Upper lobe of left lung (tissue), 6 donors: ENCODE results near the gene KCNAB3. TPM values are rescaled to one million over a fixed set of nuclear protein-coding genes. Genes with fewer than 3 reads are reported as not detected.

ENCODE experiments used
- ATAC-seq, 2 donors: fragments of 200-7000 bp; cut with Tn5 transposase; one replicate each; pipeline ENCODE4 v1.9.1; 2022; ENCODE audit warnings: mild to moderate bottlenecking in 2 of 2, moderate library complexity in 2 of 2; ENCODE audit not compliant: low FRiP score in 2 of 2
- DNase-seq, 2 donors: peaks; one replicate each; pipeline ENCODE4 v3.0.0-alpha.2; 2019 to 2020
- H3K27ac ChIP-seq, 4 donors: fragments of 200-600 bp; sonication (generic); one replicate each; pipeline ENCODE4 v1.5.1; 2016 to 2019
- H3K27me3 ChIP-seq, 4 donors: fragments of 200-600 bp; sonication (generic); one replicate each; pipeline ENCODE4 v1.5.1; 2017 to 2019
- H3K36me3 ChIP-seq, 4 donors: fragments of 200-600 bp; sonication (generic); one replicate each; pipeline ENCODE4 v1.5.1; 2016 to 2019
- H3K4me1 ChIP-seq, 4 donors: fragments of 200-600 bp; sonication (generic); one replicate each; pipeline ENCODE4 v1.5.1; 2018 to 2019
- H3K4me3 ChIP-seq, 4 donors: fragments of 200-600 bp; sonication (generic); one replicate each; pipeline ENCODE4 v1.5.1; 2017 to 2019; ENCODE audit warnings: mild to moderate bottlenecking in 2 of 4, moderate library complexity in 1 of 4
- H3K9me3 ChIP-seq, 4 donors: fragments of 200-600 bp; sonication (generic); one replicate each; pipeline ENCODE4 v1.5.1; 2018 to 2019
- CTCF ChIP-seq, 6 experiments: fragments of 450-650 bp in 4 of 6; fragments of 200-600 bp in 2 of 6; sonication (generic) in 2 of 6; IDR thresholded peaks; one replicate each; pipeline ENCODE4 v1.5.1; 2016 to 2019; ENCODE audit warnings: antibody characterized with exemption in 6 of 6
- EP300 ChIP-seq, 4 donors: sonication (generic); formaldehyde crosslinking; IDR thresholded peaks; one replicate each; pipeline ENCODE4 v1.5.1; 2017; ENCODE audit warnings: antibody characterized with exemption in 4 of 4, control low read depth in 2 of 4
- POLR2A ChIP-seq, 4 donors: fragments of 450-650 bp; IDR thresholded peaks; one replicate each; pipeline ENCODE4 v1.5.1; 2016 to 2017; ENCODE audit warnings: antibody characterized with exemption in 4 of 4, mild to moderate bottlenecking in 2 of 4
- POLR2AphosphoS5 ChIP-seq, 2 donors: sonication (generic); formaldehyde crosslinking; IDR thresholded peaks; one replicate each; pipeline ENCODE4 v1.5.1; 2017; ENCODE audit warnings: antibody characterized with exemption in 2 of 2
- WGBS, 2 donors: methylation state at CpG; one replicate each; pipeline ENCODE4 v1.1.5; 2017 to 2018; 5-methylcytosine and 5-hydroxymethylcytosine counted together
- total RNA-seq, 6 donors: library from RNA; depleted of rRNA in 4 of 6; stranded (reverse); fragments of >200 nt in 4 of 6; gene quantifications; one replicate each; pipeline versions ENCODE4 v1.1.0 to v1.2.1, GENCODE V29; 2016 to 2021
- donor health status: DM: no; HTN: no; CAD: no; lungs with moderate emphysema.
- donor health status: DM: no; HTN: yes; CAD: no; lungs with severe emphysema.

KCNAB3 gene
- total RNA-seq, 6 donors from 2014 or later, result 4.2 to 10.0 (median 5.7) TPM

- H3K9me3 ChIP-seq, result no peaks in the 10 kb centered on the region
- peak overlapping the region; percentile 45 to 81 (median 76) for H3K27ac ChIP-seq
- H3K4me3 ChIP-seq, result peak overlapping the region; percentile 24 to 58 (median 48)
- WGBS, 2 donors, result 17 to 44% methylated on average over 19 to 29 of the region's 45 CpGs
- H3K27me3 ChIP-seq, result no peaks in the 10 kb centered on the region
- TF ChIP-seq POLR2AphosphoS5 (IDR thresholded peaks at IDR 0.05) (peak; percentile 51 to 85), POLR2A (IDR thresholded peaks at IDR 0.05) (peak in 2 of 4 donors; percentile 57 to 87), EP300 (IDR thresholded peaks at IDR 0.05) (no peak)
- DNase-seq (peak; percentile 90 to 95), ATAC-seq (peak; percentile 93 to 95)
- no peaks in the 10 kb centered on the region for H3K36me3 ChIP-seq
- H3K4me1 ChIP-seq, result peaks cover 11 to 17% (median 14%) of the 10 kb centered on the region in 4 donors
These were observed 6.6 kb downstream of the KCNAB3 start for GRCh38 chr17:7922845-7923628.

GRCh38 chr17:7922269-7922844 lies 7.3 kb downstream of the KCNAB3 start:
- no peaks in the 10 kb centered on the region for H3K36me3 ChIP-seq
- 24 to 26% methylated on average over 16 of the region's 16 CpGs for WGBS, 2 donors
- H3K4me3 ChIP-seq, result peak overlapping the region; percentile 24 to 58 (median 48)
- no peaks in the 10 kb centered on the region for H3K27me3 ChIP-seq
- TF ChIP-seq EP300 (IDR thresholded peaks at IDR 0.05) (no peak), CTCF (IDR thresholded peaks at IDR 0.05) (no peak), POLR2A (IDR thresholded peaks at IDR 0.05) (no peak), POLR2AphosphoS5 (IDR thresholded peaks at IDR 0.05) (no peak)
- peak overlapping the region; percentile 45 to 81 (median 76) for H3K27ac ChIP-seq
- DNase-seq, result no peak
- no peak for ATAC-seq
- H3K4me1 ChIP-seq, result peaks cover 11 to 17% (median 14%) of the 10 kb centered on the region in 4 donors
- no peaks in the 10 kb centered on the region for H3K9me3 ChIP-seq

- 79 to 90% methylated on average over 2 of the region's 2 CpGs for WGBS, 2 donors
- Histone ChIP-seq H3K4me1 (peaks cover 20 to 26% (median 25%) of the 10 kb centered on the region in 4 donors), H3K27me3 (no peaks in the 10 kb centered on the region), H3K36me3 (no peaks in the 10 kb centered on the region), H3K27ac (peak overlapping the region; percentile 94 to 98 (median 96)), H3K4me3 (no peak overlapping the region), H3K9me3 (no peaks in the 10 kb centered on the region)
- ATAC-seq (no peak), DNase-seq (no peak)
- TF ChIP-seq POLR2AphosphoS5 (IDR thresholded peaks at IDR 0.05) (no peak), CTCF (IDR thresholded peaks at IDR 0.05) (no peak), POLR2A (IDR thresholded peaks at IDR 0.05) (no peak), EP300 (IDR thresholded peaks at IDR 0.05) (no peak)
These were observed 12.8 kb downstream of the KCNAB3 start for GRCh38 chr17:7916808-7917207.

- H3K9me3 ChIP-seq, result no peaks in the 10 kb centered on the region
- no peaks in the 10 kb centered on the region for H3K27me3 ChIP-seq
- peak overlapping the region; percentile 21 to 73 (median 64) for H3K4me3 ChIP-seq
- H3K4me1 ChIP-seq, result peaks cover 20 to 26% (median 25%) of the 10 kb centered on the region in 4 donors
- 37 to 62% methylated on average over 9 to 14 of the region's 15 CpGs for WGBS, 2 donors
- peak overlapping the region; percentile 94 to 98 (median 96) for H3K27ac ChIP-seq
- peaks cover 0 to 4% (median 3%) of the 10 kb centered on the region in 4 donors for H3K36me3 ChIP-seq
- no peak for ATAC-seq
- TF ChIP-seq EP300 (IDR thresholded peaks at IDR 0.05) (no peak), POLR2AphosphoS5 (IDR thresholded peaks at IDR 0.05) (peak; percentile 26 to 31), CTCF (IDR thresholded peaks at IDR 0.05) (no peak)
- DNase-seq, result no peak
These were observed 13.3 kb downstream of the KCNAB3 start for GRCh38 chr17:7916385-7916682.

- Histone ChIP-seq H3K9me3 (no peaks in the 10 kb centered on the region), H3K4me1 (peaks cover 20 to 26% (median 25%) of the 10 kb centered on the region in 4 donors), H3K36me3 (peaks cover 3 to 9% (median 7%) of the 10 kb centered on the region in 4 donors), H3K4me3 (peak within 1 kb of the TSS; percentile 63 to 73 (median 69)), H3K27me3 (no peaks in the 10 kb centered on the region), H3K27ac (peak within 1 kb of the TSS; percentile 94 to 98 (median 96))
- WGBS, 2 donors, result 0 to 2% methylated on average over 27 to 68 of the region's 100 CpGs
- TF ChIP-seq EP300 (IDR thresholded peaks at IDR 0.05) (no peak), POLR2AphosphoS5 (IDR thresholded peaks at IDR 0.05) (peak; percentile 61 to 74), CTCF (IDR thresholded peaks at IDR 0.05) (peak in 4 of 6 experiments; percentile 39 to 54 (median 40)), POLR2A (IDR thresholded peaks at IDR 0.05) (peak in 3 of 4 donors; percentile 38 to 74 (median 55))
- peak; percentile 93 to 96 for DNase-seq
- ATAC-seq, result peak; percentile 92 to 94
These were observed 13.9 kb downstream of the KCNAB3 start, which contains the start of gene RNF227 for GRCh38 chr17:7915611-7916384. Gene RNF227 (minus strand): TSS chr17:7916289. CDS start chr17:7916195, 94 bp downstream.
